Measurements from ENCODE around the gene SUV39H1.
A peak's percentile ranks its signal among the peaks of the same experiment; 100 is the strongest.
"Not testable (repeated sequence)": the region's sequence is repeated elsewhere in the genome, so short reads cannot be mapped to it uniquely, and the experiment has no call there.

The SUV39H1 gene

DNA sequence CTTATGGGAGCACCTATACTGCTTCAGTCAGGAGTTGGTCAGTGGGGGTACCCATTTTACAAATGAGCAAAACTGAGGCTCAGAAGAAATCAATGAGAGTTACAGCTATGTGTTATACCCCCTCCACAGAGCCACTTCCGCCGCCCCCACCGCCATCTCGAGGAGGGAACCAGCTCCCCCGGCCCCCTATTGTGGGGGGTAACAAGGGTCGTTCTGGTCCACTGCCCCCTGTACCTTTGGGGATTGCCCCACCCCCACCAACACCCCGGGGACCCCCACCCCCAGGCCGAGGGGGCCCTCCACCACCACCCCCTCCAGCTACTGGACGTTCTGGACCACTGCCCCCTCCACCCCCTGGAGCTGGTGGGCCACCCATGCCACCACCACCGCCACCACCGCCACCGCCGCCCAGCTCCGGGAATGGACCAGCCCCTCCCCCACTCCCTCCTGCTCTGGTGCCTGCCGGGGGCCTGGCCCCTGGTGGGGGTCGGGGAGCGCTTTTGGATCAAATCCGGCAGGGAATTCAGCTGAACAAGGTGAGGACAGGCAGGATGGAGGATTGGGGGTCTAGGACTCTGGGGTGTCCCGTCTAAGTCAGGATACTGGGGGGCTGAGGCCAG, 7.9 kb upstream of the SUV39H1 start:
- DNase-seq (ENCODE audit: low read depth), result no peak

GRCh38 chrX:48689208-48689920, 7.2 kb upstream of the SUV39H1 start:
- no peak for DNase-seq (ENCODE audit: low read depth)

GRCh38 chrX:48691746-48692145, 4.8 kb upstream of the SUV39H1 start:
- DNase-seq (ENCODE audit: low read depth), result not testable (repeated sequence)

DNA sequence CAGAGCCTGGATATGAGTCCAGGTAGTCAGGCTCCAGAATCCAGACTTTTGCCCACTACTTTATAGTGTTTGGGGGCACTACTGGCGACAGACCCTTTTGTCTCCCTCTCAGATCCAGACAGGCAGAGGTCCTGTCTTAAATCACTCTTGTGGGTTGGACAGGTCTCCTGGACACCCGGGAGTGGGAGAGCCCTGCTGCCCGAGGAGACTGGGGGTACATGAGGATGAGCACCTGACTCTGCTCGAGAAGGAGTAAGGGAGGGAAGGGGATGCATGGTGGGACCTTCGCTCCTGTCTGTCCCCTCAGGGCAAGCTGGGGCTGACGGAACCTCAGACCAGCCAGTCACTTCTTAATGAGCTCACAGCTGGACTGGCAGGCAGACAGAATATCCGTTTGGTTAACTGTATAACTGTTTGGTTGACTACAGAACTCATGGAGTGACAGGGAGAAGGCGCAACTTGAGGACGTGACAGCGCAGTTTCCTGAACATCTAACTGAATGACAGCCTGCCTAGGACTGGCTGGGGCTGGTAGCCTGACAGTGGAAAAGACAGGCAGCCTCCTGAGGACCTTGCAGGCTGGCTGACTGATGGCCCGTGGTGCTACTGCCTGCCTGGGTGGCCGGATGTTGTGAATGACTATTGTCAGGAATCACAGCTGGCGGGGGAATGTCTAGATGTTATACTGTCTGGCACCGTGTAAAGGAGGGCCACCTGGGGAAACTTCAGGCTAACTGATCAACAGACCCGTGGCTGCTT, 1.6 kb upstream of the SUV39H1 start:
- DNase-seq (ENCODE audit: low read depth), result no peak

- no peak for DNase-seq (ENCODE audit: low read depth)
Observed at GRCh38 chrX:48695534-48695896, 1.0 kb upstream of the SUV39H1 start.

DNA sequence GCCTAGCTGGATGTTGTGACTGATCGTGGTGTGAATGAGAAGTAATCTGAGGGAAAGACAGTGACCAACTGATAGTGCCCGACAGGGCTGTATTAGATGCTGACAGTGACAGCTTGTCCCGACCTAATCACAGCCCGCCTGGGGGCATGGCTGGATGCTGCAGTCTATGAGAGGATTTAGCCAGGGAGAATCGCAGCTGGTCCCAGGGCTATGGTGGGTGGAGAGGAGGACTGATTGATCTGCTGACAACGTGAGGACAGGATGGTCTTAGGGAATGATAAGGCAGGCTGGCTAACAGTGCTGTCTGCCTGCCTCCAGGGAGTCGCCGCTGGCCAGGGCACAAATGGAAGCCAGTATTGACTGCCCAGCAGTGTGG, 621 bp upstream of the SUV39H1 start:
- DNase-seq (ENCODE audit: low read depth), result no peak

DNA sequence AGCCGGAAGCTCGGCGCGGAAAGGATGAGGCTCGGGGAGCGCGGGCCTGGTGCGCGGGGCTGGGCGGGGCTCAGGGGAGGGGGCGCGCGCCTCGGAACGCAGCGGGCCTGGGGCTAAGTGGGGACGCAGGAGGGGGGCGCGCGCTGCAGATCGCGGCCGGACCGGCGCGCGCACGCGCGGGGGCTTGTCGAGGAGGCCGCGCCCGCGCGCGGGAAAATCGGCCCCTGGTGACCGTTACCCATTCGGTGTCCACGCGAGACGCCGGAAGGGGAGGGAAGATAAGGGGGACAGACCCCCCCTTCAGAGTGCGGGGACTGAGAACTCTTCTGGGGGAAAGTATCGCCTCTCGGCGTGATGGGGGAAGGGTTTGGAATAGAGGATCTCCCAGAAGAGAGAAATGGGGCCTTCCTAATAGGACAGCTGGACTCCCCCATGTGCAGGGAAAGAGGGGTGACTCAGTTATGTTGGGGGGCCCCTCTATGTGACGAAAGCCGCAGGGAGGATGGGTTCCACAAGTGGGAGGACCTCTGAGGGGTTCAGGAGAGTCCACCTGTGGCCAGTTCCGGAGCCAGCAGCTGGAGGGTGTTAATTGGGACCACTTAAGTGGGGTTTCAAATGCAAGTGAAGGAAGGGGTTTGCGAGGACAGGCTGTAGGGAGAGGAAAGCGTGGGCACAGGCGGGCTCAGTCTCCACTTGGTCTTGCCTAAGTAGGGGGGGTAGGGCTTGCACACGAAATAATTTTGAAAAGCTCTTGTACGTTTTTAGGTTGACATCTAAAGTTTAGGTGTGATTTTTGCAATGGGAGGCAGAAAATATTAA, 584 bp downstream of the SUV39H1 start:
- peak; percentile 34 for DNase-seq (ENCODE audit: low read depth)

GRCh38 chrX:48698306-48698705, 1.8 kb downstream of the SUV39H1 start:
- no peak for DNase-seq (ENCODE audit: low read depth)

GRCh38 chrX:48700246-48700645, 3.7 kb downstream of the SUV39H1 start:
- DNase-seq (ENCODE audit: low read depth), result no peak

- DNase-seq (ENCODE audit: low read depth), result no peak
Observed at GRCh38 chrX:48700951-48701653, 4.6 kb downstream of the SUV39H1 start.

GRCh38 chrX:48702032-48702431, 5.5 kb downstream of the SUV39H1 start:
- DNase-seq (ENCODE audit: low read depth), result no peak

- no peak for DNase-seq (ENCODE audit: low read depth)
Observed at GRCh38 chrX:48702716-48703115, 6.2 kb downstream of the SUV39H1 start.

- no peak for DNase-seq (ENCODE audit: low read depth)
Observed at GRCh38 chrX:48703228-48703627, 6.7 kb downstream of the SUV39H1 start.

DNA sequence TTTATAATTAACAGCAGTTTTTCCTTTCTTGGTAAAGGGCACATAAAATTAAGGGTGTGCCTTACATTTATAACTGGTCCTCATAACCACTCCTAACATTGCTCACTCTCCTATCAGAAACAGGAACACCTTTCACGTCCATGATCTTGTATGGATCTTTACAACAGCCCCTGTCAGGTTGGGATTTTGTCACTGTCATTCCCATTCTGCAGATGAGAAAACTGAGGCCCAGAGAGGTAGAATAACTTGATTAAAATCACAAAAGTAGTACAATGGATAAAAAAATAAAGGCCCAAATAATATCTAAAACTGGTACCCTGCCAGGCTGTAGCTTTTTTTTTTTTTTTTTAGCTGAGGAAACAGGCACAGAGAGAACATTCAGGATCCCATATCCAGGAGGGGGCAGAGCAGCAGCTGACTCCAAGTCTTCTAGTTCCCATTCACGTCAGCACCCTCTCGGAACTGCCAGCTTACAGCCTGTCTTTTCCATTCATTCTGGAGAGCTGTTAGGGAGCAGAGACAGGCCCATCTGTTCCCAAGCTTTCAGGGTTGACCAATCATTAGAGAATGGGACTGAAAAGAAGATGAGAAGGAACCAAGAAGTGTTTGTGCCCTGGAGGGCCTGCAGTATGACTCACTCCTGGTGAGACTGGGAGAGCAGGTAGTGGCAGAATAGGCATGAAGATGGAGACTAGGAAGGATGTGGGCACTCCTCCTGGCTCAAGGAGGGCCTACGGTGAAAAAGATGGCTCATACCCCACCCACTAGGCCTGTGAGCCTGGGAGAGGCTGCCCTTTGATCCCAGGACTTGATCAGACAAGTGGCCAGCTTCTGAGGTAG, 7.3 kb downstream of the SUV39H1 start:
- no peak for DNase-seq (ENCODE audit: low read depth)

- DNase-seq (ENCODE audit: low read depth), result no peak
Observed at GRCh38 chrX:48705871-48706270, 9.3 kb downstream of the SUV39H1 start.

DNA sequence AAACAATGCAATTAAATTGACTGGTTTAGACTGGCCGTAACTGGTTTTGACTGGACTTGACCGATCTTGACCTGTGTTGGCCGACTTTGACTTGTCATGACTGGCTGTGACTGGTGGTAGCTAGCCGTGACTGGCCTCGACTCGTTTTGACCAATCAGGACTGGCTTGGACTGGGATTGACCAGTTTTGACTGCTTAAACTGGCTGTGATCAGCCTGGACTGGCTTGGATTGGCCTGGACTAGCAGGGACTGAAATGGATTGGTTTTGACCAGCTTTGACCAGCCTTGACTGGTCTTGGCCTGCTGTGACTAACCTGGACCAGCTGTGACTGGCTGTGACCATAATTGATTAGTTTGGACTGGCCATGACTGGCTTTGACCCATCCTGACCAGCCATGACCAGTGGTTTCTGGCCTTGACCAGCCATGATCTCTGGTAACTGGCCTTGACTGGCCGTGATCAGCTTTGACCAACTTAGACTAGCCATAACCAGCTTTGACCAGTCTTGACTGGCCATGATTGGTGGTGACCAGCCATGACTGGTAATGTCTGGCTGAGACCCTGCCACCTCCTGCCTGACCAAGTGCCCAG, 13.1 kb downstream of the SUV39H1 start:
- no peak for DNase-seq (ENCODE audit: low read depth)

DNA sequence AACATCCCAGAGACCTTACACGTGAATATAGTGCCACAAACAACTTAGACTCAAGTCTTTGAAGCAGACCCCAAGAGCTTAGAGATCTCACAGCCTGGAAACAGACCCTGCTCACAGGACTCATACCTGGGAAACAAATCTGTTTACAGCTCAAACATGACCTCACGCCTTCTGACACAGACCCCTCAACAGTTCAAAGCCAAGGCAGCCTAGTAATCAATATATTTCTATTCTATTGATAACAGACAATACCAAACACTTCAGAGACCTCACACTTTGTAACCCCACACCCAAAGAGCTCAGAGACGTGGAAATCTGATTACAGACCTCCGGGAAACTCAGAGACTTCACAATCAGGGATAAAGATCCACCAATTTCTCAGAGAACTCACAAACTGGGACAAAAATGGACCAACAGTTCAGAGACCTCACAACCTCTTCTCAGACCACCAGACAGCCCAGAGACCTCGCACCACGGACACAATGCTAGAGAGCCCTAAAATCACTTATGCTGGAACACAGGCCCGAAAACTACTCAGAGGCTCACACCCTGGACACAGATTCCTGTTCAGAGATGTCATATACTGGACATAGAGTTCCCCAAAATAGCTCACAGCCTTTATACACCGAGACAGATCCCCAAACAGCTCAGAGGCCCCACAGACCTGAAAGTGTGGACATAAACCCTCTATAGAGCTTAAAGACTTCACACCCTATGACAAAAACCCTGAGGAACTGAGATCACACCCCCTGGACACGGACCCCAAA, 14.8 kb downstream of the SUV39H1 start:
- no peak for DNase-seq (ENCODE audit: low read depth)

DNA sequence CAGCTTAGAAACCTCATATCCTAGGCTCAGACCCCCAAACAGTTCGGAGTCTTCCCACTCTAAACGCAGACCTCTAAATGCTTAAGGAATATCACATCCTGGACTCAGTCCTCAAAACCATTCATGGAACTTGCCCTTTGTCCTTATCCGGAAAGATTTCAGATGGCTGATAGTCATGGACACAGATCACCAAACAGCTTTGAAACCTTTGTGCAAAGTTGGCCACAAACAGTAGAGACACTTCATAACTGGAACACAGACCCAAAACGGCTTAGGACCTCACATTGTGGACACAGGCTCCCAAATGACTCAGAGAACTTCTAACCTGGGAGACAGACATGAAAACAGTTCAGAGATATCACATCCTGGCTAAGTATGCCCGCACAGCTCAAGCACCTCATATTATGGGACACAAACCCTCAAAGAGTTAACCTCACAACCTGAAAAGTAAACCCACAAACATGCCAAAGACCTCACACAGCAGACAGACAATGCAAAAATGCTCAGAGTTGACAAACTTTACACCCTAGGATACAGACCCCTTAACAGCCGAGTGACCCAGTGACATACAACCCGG, 15.5 kb downstream of the SUV39H1 start:
- DNase-seq (ENCODE audit: low read depth), result no peak

GRCh38 chrX:48713847-48714246, 17.3 kb downstream of the SUV39H1 start:
- DNase-seq (ENCODE audit: low read depth), result no peak

All from activated T-cell treated with anti-CD3 and anti-CD28 coated beads for 48 hours (primary cell).